DOHH2 (cell line): Measurements from ENCODE around the gene SRC.

Source experiments
- H3F3A ChIP-seq: fragments of 200-600 bp; sonication (generic), shearing (Covaris generic); 2 replicates; pipeline ENCODE4 v1.6.0; 2016; ENCODE audit warnings: antibody characterized with exemption, mild to moderate bottlenecking; ENCODE audit not compliant: control insufficient read depth, insufficient read depth
- H3K27ac ChIP-seq: fragments of 200-600 bp; sonication (generic); 2 replicates; pipeline ENCODE4 v1.5.1; 2014; ENCODE audit warnings: low read depth, mild to moderate bottlenecking, low read length, moderate library complexity
- H3K27me3 ChIP-seq: fragments of 200-600 bp; sonication (generic); 2 replicates; pipeline ENCODE4 v1.6.1; 2014; ENCODE audit warnings: mild to moderate bottlenecking, low read length, mixed read lengths; ENCODE audit not compliant: control insufficient read depth
- H3K36me3 ChIP-seq: fragments of 200-600 bp; sonication (generic); 2 replicates; pipeline ENCODE4 v1.6.1; 2014; ENCODE audit warnings: mild to moderate bottlenecking, low read length, moderate library complexity, mixed read lengths; ENCODE audit not compliant: control insufficient read depth
- H3K4me1 ChIP-seq: fragments of 200-600 bp; sonication (generic); 2 replicates; pipeline ENCODE4 v1.6.1; 2014; ENCODE audit warnings: mild to moderate bottlenecking, low read length, mixed read lengths; ENCODE audit not compliant: control insufficient read depth
- H3K4me2 ChIP-seq: fragments of 200-600 bp; sonication (generic); 2 replicates; pipeline ENCODE4 v1.6.0; 2014; ENCODE audit warnings: mild to moderate bottlenecking, low read length, moderate library complexity
- H3K4me3 ChIP-seq: fragments of 200-600 bp; sonication (generic); 2 replicates; pipeline ENCODE4 v1.5.1; 2014; ENCODE audit warnings: mild to moderate bottlenecking, low read length, mixed read lengths
- H3K79me2 ChIP-seq: fragments of 200-600 bp; sonication (generic); 2 replicates; pipeline ENCODE4 v1.6.1; 2014; ENCODE audit warnings: mild to moderate bottlenecking, low read length, mixed read lengths; ENCODE audit not compliant: control insufficient read depth
- H3K9me2 ChIP-seq: fragments of 200-600 bp; sonication (generic); replicated peaks from 2 replicates; pipeline ENCODE4 v1.6.1; 2014; ENCODE audit warnings: mild to moderate bottlenecking, low read length, mixed read lengths; ENCODE audit not compliant: control insufficient read depth
- H3K9me3 ChIP-seq: fragments of 200-600 bp; sonication (generic); 2 replicates; pipeline ENCODE4 v1.6.1; 2014; ENCODE audit warnings: antibody characterized with exemption, low read length, mixed read lengths; ENCODE audit not compliant: control insufficient read depth, insufficient read depth
- H4K20me1 ChIP-seq: fragments of 200-600 bp; sonication (generic); 2 replicates; pipeline ENCODE4 v1.6.0; 2014; ENCODE audit warnings: low read depth, mild to moderate bottlenecking, antibody characterized with exemption, low read length, moderate library complexity; ENCODE audit not compliant: control insufficient read depth, insufficient read depth
- CTCF ChIP-seq: fragments of 200-600 bp; sonication (generic); IDR thresholded peaks from one replicate; pipeline ENCODE4 v1.5.1; 2014; ENCODE audit warnings: antibody characterized with exemption, mild to moderate bottlenecking, low read depth, low read length; ENCODE audit not compliant: poor library complexity, severe bottlenecking
- EZH2phosphoT487 ChIP-seq: fragments of 200-600 bp; sonication (generic); IDR thresholded peaks from 2 replicates; pipeline ENCODE4 v1.6.1; 2017; ENCODE audit warnings: borderline replicate concordance, mild to moderate bottlenecking, antibody characterized with exemption, low read length, moderate library complexity, mixed read lengths

Gene SRC

GRCh38 chr20:37396416-37397075 lies 50.6 kb downstream of the SRC start:
- Histone ChIP-seq H3K27me3 (no peaks in the 10 kb centered on the region), H3K79me2 (no peaks in the 10 kb centered on the region), H3K9me2 (no peaks in the 10 kb centered on the region), H3F3A (no peaks in the 10 kb centered on the region), H3K9me3 (no peaks in the 10 kb centered on the region), H3K4me2 (no peak overlapping the region), H4K20me1 (no peaks in the 10 kb centered on the region), H3K4me1 (no peaks in the 10 kb centered on the region), H3K4me3 (no peak overlapping the region), H3K27ac (no peak overlapping the region), H3K36me3 (no peaks in the 10 kb centered on the region)
- TF ChIP-seq EZH2phosphoT487 (no peak), CTCF (no peak)

- Histone ChIP-seq H3F3A (no peaks in the 10 kb centered on the region), H3K4me1 (no peaks in the 10 kb centered on the region), H3K4me2 (no peak overlapping the region), H3K36me3 (no peaks in the 10 kb centered on the region), H3K27ac (no peak overlapping the region), H3K79me2 (no peaks in the 10 kb centered on the region), H3K9me2 (no peaks in the 10 kb centered on the region), H4K20me1 (no peaks in the 10 kb centered on the region), H3K4me3 (no peak overlapping the region), H3K9me3 (no peaks in the 10 kb centered on the region), H3K27me3 (no peaks in the 10 kb centered on the region)
- no peak for TF ChIP-seq EZH2phosphoT487
- no peak for TF ChIP-seq CTCF
Measured at GRCh38 chr20:37397076-37397953, 51.4 kb downstream of the SRC start.

- Histone ChIP-seq H3F3A (no peaks in the 10 kb centered on the region), H3K36me3 (no peaks in the 10 kb centered on the region), H3K27ac (no peak overlapping the region)
Measured at GRCh38 chr20:37397954-37398749, 52.2 kb downstream of the SRC start.

More at GRCh38 chr20:37397954-37398749, 52.2 kb downstream of the SRC start:
- TF ChIP-seq EZH2phosphoT487 (no peak), CTCF (no peak)
- H3K9me2 ChIP-seq, result no peaks in the 10 kb centered on the region
- no peaks in the 10 kb centered on the region for H3K4me1 ChIP-seq
- H3K27me3 ChIP-seq, result no peaks in the 10 kb centered on the region
- no peak overlapping the region for H3K4me3 ChIP-seq
- no peaks in the 10 kb centered on the region for H3K9me3 ChIP-seq
- no peak overlapping the region for H3K4me2 ChIP-seq
- H4K20me1 ChIP-seq, result no peaks in the 10 kb centered on the region
- no peaks in the 10 kb centered on the region for H3K79me2 ChIP-seq
